Kidney (tissue), 14 donors: ENCODE measurements around the gene NIPAL1. TPM values are rescaled to one million over a fixed set of nuclear protein-coding genes. Genes with fewer than 3 reads are reported as not detected.

Source experiments
- DNase-seq, 5 donors: peaks; one replicate each; pipeline ENCODE4 v3.0.0-alpha.2; 2013 to 2020
- FAIRE-seq: peaks from 2 replicates; lab custom pipeline; 2012; peaks lifted over from hg19 to GRCh38; lab: Jason Lieb, UNC
- H3K27ac ChIP-seq, 2 donors: one replicate each; pipeline ENCODE4 v1.7.0; 2013; ENCODE audit warnings: low read depth in 2 of 2, low read length in 2 of 2, inconsistent platforms in 1 of 2
- H3K27me3 ChIP-seq: one replicate; pipeline ENCODE4 v1.7.1; 2013; ENCODE audit warnings: low read length, inconsistent platforms; ENCODE audit not compliant: control insufficient read depth, insufficient read depth
- H3K36me3 ChIP-seq, 3 donors: one replicate each; pipeline versions ENCODE4 v1.7.0 to v1.7.1; 2013; ENCODE audit warnings: low read length in 3 of 3, control low read depth in 1 of 3, inconsistent platforms in 1 of 3; ENCODE audit not compliant: insufficient read depth in 3 of 3, control insufficient read depth in 2 of 3
- H3K4me1 ChIP-seq, 3 donors: one replicate each; pipeline versions ENCODE4 v1.7.0 to v1.7.1; 2013; ENCODE audit warnings: low read length in 3 of 3, inconsistent platforms in 1 of 3, low read depth in 1 of 3; ENCODE audit not compliant: control insufficient read depth in 2 of 3, insufficient read depth in 2 of 3
- H3K4me3 ChIP-seq, 3 donors: one replicate each; pipeline versions ENCODE4 v1.7.0 to v1.8.1; 2013; ENCODE audit warnings: low read length in 3 of 3, control low read depth in 1 of 3, inconsistent platforms in 1 of 3
- H3K9ac ChIP-seq, 3 donors: one replicate each; pipeline versions ENCODE4 v1.7.0 to v1.7.1; 2013; ENCODE audit warnings: low read length in 3 of 3, control low read depth in 1 of 3, inconsistent platforms in 1 of 3
- H3K9me3 ChIP-seq, 3 donors: one replicate each; pipeline versions ENCODE4 v1.7.0 to v1.7.1; 2013; ENCODE audit warnings: low read length in 3 of 3, control low read depth in 1 of 3, inconsistent platforms in 1 of 3; ENCODE audit not compliant: control insufficient read depth in 2 of 3, insufficient read depth in 1 of 3
- CTCF ChIP-seq: IDR thresholded peaks from 3 replicates; pipeline ENCODE4 v1.5.1; 2012; ENCODE audit warnings: mild to moderate bottlenecking, moderate library complexity, borderline replicate concordance; ENCODE audit not compliant: insufficient read depth; ENCODE audit errors: extremely low read depth
- intact Hi-C: fragments of 100-400 bp; cut with DNase I; formaldehyde crosslinking; loops from one replicate; pipeline ENCODE4 v1.11.1; 2022
- polyA plus RNA-seq: library from polyadenylated mRNA; stranded (reverse); fragments of 350-450 nt; fragmentation: Illumina TruSeq; extraction: RNeasy Lipid Tissue Mini Kit (QIAGEN cat#74804); gene quantifications from one replicate; pipeline ENCODE4 v1.2.3, GENCODE V29; 2014; ENCODE audit warnings: low read depth, low replicate concordance; ENCODE audit not compliant: insufficient read depth
- total RNA-seq: library from RNA; stranded (reverse); fragmentation: NEBNext Ultra II Directional; extraction: Animal tissue kit (Norgen Biotek cat#: 25700); gene quantifications from one replicate; pipeline ENCODE4 v1.2.1, GENCODE V29; 2021
- donor health status: control.
- donor health status: control.
- donor health status: control.
- donor health status: control.
- donor health status: control.
- donor health status: DM: yes; HTN: yes; CAD: no.
- donor health status: Normal renal cell carcinoma (clear cell type).

Gene NIPAL1
- total and polyA plus RNA-seq, 2 donors from 2014 or later = 1.4 to 6.9 TPM

DNA sequence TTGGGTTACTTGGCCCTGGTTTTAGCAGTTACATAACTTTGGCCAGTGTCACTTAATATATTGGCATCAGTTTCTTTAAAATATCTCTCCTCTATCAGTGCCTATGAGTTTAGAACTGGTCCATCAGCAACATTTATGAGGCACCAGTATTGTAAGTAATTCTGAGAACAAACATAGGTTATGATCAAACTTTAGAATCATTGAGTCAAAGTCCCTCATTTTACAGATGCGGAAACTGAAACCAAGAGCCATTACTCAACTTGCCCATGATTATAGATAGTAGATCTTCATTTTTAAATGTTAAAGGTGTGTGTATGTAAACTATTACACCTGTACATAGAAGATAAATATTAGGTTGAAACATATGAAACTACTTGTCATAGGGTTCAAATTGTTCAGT lies 4.5 kb downstream of the NIPAL1 start:
- Histone ChIP-seq H3K4me3 (no peak overlapping the region), H3K36me3 (no peaks in the 10 kb centered on the region), H3K9ac (no peak overlapping the region), H3K27ac (no peak overlapping the region), H3K27me3 (no peaks in the 10 kb centered on the region), H3K4me1 (peaks cover 0 to 3% (median 0%) of the 10 kb centered on the region in 3 donors), H3K9me3 (no peaks in the 10 kb centered on the region)
- FAIRE-seq (no peak), DNase-seq (no peak)
- TF ChIP-seq CTCF = no peak
- intact Hi-C loops = no loop called here

- DNase-seq = no peak
- Histone ChIP-seq H3K9ac (no peak overlapping the region), H3K4me3 (no peak overlapping the region), H3K27me3 (no peaks in the 10 kb centered on the region), H3K4me1 (no peaks in the 10 kb centered on the region), H3K36me3 (no peaks in the 10 kb centered on the region), H3K9me3 (no peaks in the 10 kb centered on the region), H3K27ac (no peak overlapping the region)
- intact Hi-C loops = no loop called here
- TF ChIP-seq CTCF = no peak
- FAIRE-seq = no peak
Measured at GRCh38 chr4:48022192-48022799, 5.7 kb downstream of the NIPAL1 start.

- DNase-seq (no peak), FAIRE-seq (no peak)
- Histone ChIP-seq H3K27ac (no peak overlapping the region), H3K4me1 (no peaks in the 10 kb centered on the region), H3K27me3 (no peaks in the 10 kb centered on the region), H3K9me3 (no peaks in the 10 kb centered on the region), H3K36me3 (no peaks in the 10 kb centered on the region), H3K4me3 (no peak overlapping the region), H3K9ac (no peak overlapping the region)
- no peak for TF ChIP-seq CTCF
- intact Hi-C loops = no loop called here
Measured at GRCh38 chr4:48024522-48024921, 8.0 kb downstream of the NIPAL1 start.

- no peaks in the 10 kb centered on the region for H3K36me3 ChIP-seq
- H3K4me3 ChIP-seq = no peak overlapping the region
- TF ChIP-seq CTCF = no peak
- no peak for FAIRE-seq
- H3K4me1 ChIP-seq = no peaks in the 10 kb centered on the region
- H3K9ac ChIP-seq = no peak overlapping the region
- H3K9me3 ChIP-seq = no peaks in the 10 kb centered on the region
- no peak for DNase-seq
- intact Hi-C loops = no loop called here
- H3K27me3 ChIP-seq = no peaks in the 10 kb centered on the region
- H3K27ac ChIP-seq = no peak overlapping the region
Measured at GRCh38 chr4:48025005-48025404, 8.4 kb downstream of the NIPAL1 start.
